Neural cell (in vitro differentiated cells): Measurements from ENCODE around the gene PLD3.

ENCODE experiments used
- EP300 ChIP-seq: fragments of 450-650 bp; conservative IDR thresholded peaks from 2 replicates; pipeline ENCODE4 v1.6.1; 2014; ENCODE audit warnings: antibody characterized with exemption, mild to moderate bottlenecking, moderate library complexity; ENCODE audit not compliant: poor library complexity, severe bottlenecking
- EZH2 ChIP-seq: fragments of 200-600, 300-800 bp; shearing (Covaris generic), sonication (generic); IDR thresholded peaks from 2 replicates; pipeline ENCODE4 v1.6.1; 2014; ENCODE audit warnings: antibody characterized with exemption, low read length, borderline replicate concordance, mild to moderate bottlenecking; ENCODE audit not compliant: insufficient read depth, poor library complexity, severe bottlenecking
- POLR2AphosphoS5 ChIP-seq: IDR thresholded peaks from 2 replicates; pipeline ENCODE4 v1.6.1; 2012
- RAD21 ChIP-seq: fragments of 450-650 bp; conservative IDR thresholded peaks from 2 replicates; pipeline ENCODE4 v1.6.1; 2014; ENCODE audit warnings: antibody characterized with exemption, mild to moderate bottlenecking, moderate library complexity
- TF ChIP-seq, protein P1 (sequence below): fragments of 450-650 bp; IDR thresholded peaks from 2 replicates; pipeline ENCODE4 v1.5.1; 2014; ENCODE audit warnings: antibody characterized with exemption, mild to moderate bottlenecking, moderate library complexity; ENCODE audit not compliant: poor library complexity, severe bottlenecking

DNA sequence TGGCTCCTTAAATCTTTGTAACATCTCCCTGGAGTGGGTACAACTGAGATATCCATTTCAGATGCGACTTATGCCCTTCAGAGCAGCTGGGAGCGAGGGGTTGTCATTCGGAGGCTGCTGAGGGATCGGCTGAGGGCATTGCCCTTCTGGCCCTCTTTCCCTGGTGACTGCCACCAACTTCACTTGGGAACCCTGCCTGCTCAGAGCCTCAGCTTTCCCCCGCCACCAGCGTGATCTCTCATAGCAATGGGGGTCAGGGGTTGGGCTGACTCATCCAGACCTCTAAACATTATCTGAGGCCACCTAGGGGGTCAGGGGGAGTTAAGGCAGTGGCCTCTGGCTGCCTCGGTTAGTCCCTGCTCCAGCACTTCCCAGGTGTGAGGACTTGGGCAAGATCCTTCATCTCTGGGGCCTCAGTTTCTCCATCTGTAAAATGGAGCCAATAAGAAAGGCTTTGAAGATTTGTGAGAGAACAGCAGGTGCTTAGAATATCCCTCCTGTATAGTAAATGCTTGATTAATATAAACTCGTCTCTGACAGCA is 63.5 kb downstream of the PLD3 start:
- TF ChIP-seq, protein P1, sequence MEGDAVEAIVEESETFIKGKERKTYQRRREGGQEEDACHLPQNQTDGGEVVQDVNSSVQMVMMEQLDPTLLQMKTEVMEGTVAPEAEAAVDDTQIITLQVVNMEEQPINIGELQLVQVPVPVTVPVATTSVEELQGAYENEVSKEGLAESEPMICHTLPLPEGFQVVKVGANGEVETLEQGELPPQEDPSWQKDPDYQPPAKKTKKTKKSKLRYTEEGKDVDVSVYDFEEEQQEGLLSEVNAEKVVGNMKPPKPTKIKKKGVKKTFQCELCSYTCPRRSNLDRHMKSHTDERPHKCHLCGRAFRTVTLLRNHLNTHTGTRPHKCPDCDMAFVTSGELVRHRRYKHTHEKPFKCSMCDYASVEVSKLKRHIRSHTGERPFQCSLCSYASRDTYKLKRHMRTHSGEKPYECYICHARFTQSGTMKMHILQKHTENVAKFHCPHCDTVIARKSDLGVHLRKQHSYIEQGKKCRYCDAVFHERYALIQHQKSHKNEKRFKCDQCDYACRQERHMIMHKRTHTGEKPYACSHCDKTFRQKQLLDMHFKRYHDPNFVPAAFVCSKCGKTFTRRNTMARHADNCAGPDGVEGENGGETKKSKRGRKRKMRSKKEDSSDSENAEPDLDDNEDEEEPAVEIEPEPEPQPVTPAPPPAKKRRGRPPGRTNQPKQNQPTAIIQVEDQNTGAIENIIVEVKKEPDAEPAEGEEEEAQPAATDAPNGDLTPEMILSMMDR = no peak
- TF ChIP-seq EP300 (no peak), RAD21 (no peak), POLR2AphosphoS5 (no peak), EZH2 (no peak)
